C4-2B (cell line): ENCODE results near the gene COQ3.

Source experiments
- H3K27ac ChIP-seq: fragments of 450-650 bp; 2 replicates; pipeline ENCODE4 v1.5.1; 2017
- CTCF ChIP-seq: fragments of 450-650 bp; conservative IDR thresholded peaks from 2 replicates; pipeline ENCODE4 v1.5.1; 2017; ENCODE audit warnings: mild to moderate bottlenecking
- ZFX ChIP-seq: fragments of 450-650 bp; IDR thresholded peaks from 2 replicates; pipeline ENCODE4 v1.6.1; 2017

COQ3 gene

GRCh38 chr6:99333068-99333467 is 60.9 kb downstream of the COQ3 start:
- H3K27ac ChIP-seq, result no peak overlapping the region

GRCh38 chr6:99331531-99331930 is 62.5 kb downstream of the COQ3 start:
- H3K27ac ChIP-seq, result no peak overlapping the region

More at GRCh38 chr6:99333068-99333467, 60.9 kb downstream of the COQ3 start:
- TF ChIP-seq ZFX (no peak), CTCF (no peak)

GRCh38 chr6:99330159-99330558 is 63.8 kb downstream of the COQ3 start:
- TF ChIP-seq ZFX, result no peak
- TF ChIP-seq CTCF, result peak; percentile 83
- no peak overlapping the region for H3K27ac ChIP-seq

More at GRCh38 chr6:99331531-99331930, 62.5 kb downstream of the COQ3 start:
- TF ChIP-seq ZFX (no peak), CTCF (no peak)

GRCh38 chr6:99324996-99325395 is 69.0 kb downstream of the COQ3 start:
- TF ChIP-seq CTCF (no peak; the same call in 1 of the 2 replicates), ZFX (no peak)
- no peak overlapping the region for H3K27ac ChIP-seq
